Stimulated activated CD8-positive, alpha-beta memory T cell treated with anti-CD3 and anti-CD28 coated beads, Interleukin-7, amount 100 ng/mL, for 4 hours (primary cell): ENCODE results near the gene PNMA8C.

Source experiments
- DNase-seq, 2 donors: peaks; one replicate each; pipeline ENCODE4 v3.0.0-alpha.2; 2020; ENCODE audit warnings: low read depth in 2 of 2

PNMA8C gene

GRCh38 chr19:46428239-46429135, at the start of gene PNMA8C:
PNMA8C (minus strand) TSS chr19:46428936; CDS start chr19:46428359, 577 bp downstream.
- peak in 1 of 2 donors; percentile 44 for DNase-seq

- DNase-seq, result no peak
These were observed 47.2 kb upstream of the PNMA8C start for GRCh38 chr19:46475986-46476385.

- no peak for DNase-seq
These were observed 45.5 kb upstream of the PNMA8C start for GRCh38 chr19:46474211-46474610.

- no peak for DNase-seq
These were observed 43.9 kb upstream of the PNMA8C start for GRCh38 chr19:46472592-46472991.

- DNase-seq, result no peak
These were observed 43.2 kb upstream of the PNMA8C start for GRCh38 chr19:46471811-46472543.

GRCh38 chr19:46471116-46471733, 42.5 kb upstream of the PNMA8C start, which contains the start of gene PNMA8A:
PNMA8A (minus strand) TSS chr19:46471563; CDS start chr19:46471035, 528 bp downstream.
- DNase-seq, result no peak

- DNase-seq, result no peak
These were observed 41.6 kb upstream of the PNMA8C start for GRCh38 chr19:46470376-46470775.

GRCh38 chr19:46469541-46470185, 40.9 kb upstream of the PNMA8C start:
- DNase-seq, result no peak

- DNase-seq, result no peak
These were observed 37.9 kb upstream of the PNMA8C start for GRCh38 chr19:46466536-46467196.

GRCh38 chr19:46463516-46463915, 34.8 kb upstream of the PNMA8C start:
- no peak for DNase-seq

GRCh38 chr19:46461537-46461936, 32.8 kb upstream of the PNMA8C start:
- no peak for DNase-seq

GRCh38 chr19:46460981-46461380, 32.2 kb upstream of the PNMA8C start:
- no peak for DNase-seq

GRCh38 chr19:46460055-46460454, 31.3 kb upstream of the PNMA8C start:
- no peak for DNase-seq

GRCh38 chr19:46456930-46457329, 28.2 kb upstream of the PNMA8C start:
- DNase-seq, result no peak

GRCh38 chr19:46454244-46454643, 25.5 kb upstream of the PNMA8C start:
- no peak for DNase-seq

- DNase-seq, result no peak
These were observed 24.9 kb upstream of the PNMA8C start for GRCh38 chr19:46453661-46454060.

- DNase-seq, result no peak
These were observed 23.4 kb upstream of the PNMA8C start for GRCh38 chr19:46452186-46452585.

- no peak for DNase-seq
These were observed 22.6 kb upstream of the PNMA8C start for GRCh38 chr19:46451352-46451751.

- DNase-seq, result no peak
These were observed 22.0 kb upstream of the PNMA8C start for GRCh38 chr19:46450737-46451136.

GRCh38 chr19:46449228-46449627, 20.5 kb upstream of the PNMA8C start:
- DNase-seq, result no peak

GRCh38 chr19:46448601-46449000, 19.9 kb upstream of the PNMA8C start:
- DNase-seq, result no peak
